Measurements from ENCODE around the gene KIRREL1. TPM values are rescaled to one million over a fixed set of nuclear protein-coding genes. Genes with fewer than 3 reads are reported as not detected.

Gene KIRREL1
- total and polyA plus RNA-seq, 2 donors from 2014 or later = 13.7 to 54.9 TPM

- Histone ChIP-seq H3K9ac (ENCODE audit: low read length in 3 of 3) (peak overlapping the region; percentile 60 to 79 (median 66)), H3K27me3 (ENCODE audit: control insufficient read depth, insufficient read depth, low read length) (no peaks in the 10 kb centered on the region), H3K36me3 (ENCODE audit: control insufficient read depth in 2 of 3, insufficient read depth in 3 of 3, low read length in 3 of 3) (peaks cover 0 to 3% (median 0%) of the 10 kb centered on the region in 3 donors), H3K27ac (ENCODE audit: low read depth in 2 of 2, low read length in 2 of 2) (peak overlapping the region; percentile 69 to 92), H3K9me3 (ENCODE audit: control insufficient read depth in 2 of 3, insufficient read depth in 1 of 3, low read length in 3 of 3) (no peaks in the 10 kb centered on the region), H3K4me3 (ENCODE audit: low read length in 3 of 3) (peak overlapping the region; percentile 57 to 89 (median 69)), H3K4me1 (ENCODE audit: control insufficient read depth in 2 of 3, insufficient read depth in 2 of 3, low read depth in 1 of 3, low read length in 3 of 3) (peaks cover 6 to 13% (median 7%) of the 10 kb centered on the region in 3 donors)
- no peak for TF ChIP-seq CTCF (IDR thresholded peaks at IDR 0.05; ENCODE audit: borderline replicate concordance, extremely low read depth, insufficient read depth)
- DNase-seq = peak in 4 of 5 donors; percentile 33 to 61 (median 58)
- FAIRE-seq = no peak
- intact Hi-C loops (cut with DNase I) = loop anchor here (10.0 kb wide), 1 partner anchor 90 kb away; no protein-coding TSS in a partner anchor
Measured at GRCh38 chr1:157994704-157995582, 1.5 kb downstream of the KIRREL1 start.

GRCh38 chr1:157995583-157996169, 2.2 kb downstream of the KIRREL1 start:
- Histone ChIP-seq H3K4me1 (ENCODE audit: control insufficient read depth in 2 of 3, insufficient read depth in 2 of 3, low read depth in 1 of 3, low read length in 3 of 3) (peaks cover 7 to 13% (median 12%) of the 10 kb centered on the region in 3 donors), H3K4me3 (ENCODE audit: low read length in 3 of 3) (peak overlapping the region in 2 of 3 donors; percentile 57 to 89), H3K9ac (ENCODE audit: low read length in 3 of 3) (peak overlapping the region; percentile 23 to 66 (median 57)), H3K9me3 (ENCODE audit: control insufficient read depth in 2 of 3, insufficient read depth in 1 of 3, low read length in 3 of 3) (no peaks in the 10 kb centered on the region), H3K27me3 (ENCODE audit: control insufficient read depth, insufficient read depth, low read length) (no peaks in the 10 kb centered on the region), H3K36me3 (ENCODE audit: control insufficient read depth in 2 of 3, insufficient read depth in 3 of 3, low read length in 3 of 3) (peaks cover 0 to 6% (median 0%) of the 10 kb centered on the region in 3 donors), H3K27ac (ENCODE audit: low read depth in 2 of 2, low read length in 2 of 2) (peak overlapping the region; percentile 69 to 92)
- FAIRE-seq (no peak), DNase-seq (peak in 1 of 5 donors; percentile 26)
- TF ChIP-seq CTCF (IDR thresholded peaks at IDR 0.05; ENCODE audit: borderline replicate concordance, extremely low read depth, insufficient read depth) = no peak
- intact Hi-C loops (cut with DNase I) = loop anchor here (10.0 kb wide), 1 partner anchor 89 kb away; no protein-coding TSS in a partner anchor

GRCh38 chr1:157996433-157996832, 3.0 kb downstream of the KIRREL1 start:
- Histone ChIP-seq H3K9ac (ENCODE audit: low read length in 3 of 3) (no peak overlapping the region), H3K27ac (ENCODE audit: low read depth in 2 of 2, low read length in 2 of 2) (no peak overlapping the region), H3K4me3 (ENCODE audit: low read length in 3 of 3) (no peak overlapping the region)

More at GRCh38 chr1:157996433-157996832, 3.0 kb downstream of the KIRREL1 start:
- no peaks in the 10 kb centered on the region for H3K9me3 ChIP-seq (ENCODE audit: control insufficient read depth in 2 of 3, insufficient read depth in 1 of 3, low read length in 3 of 3)
- peaks cover 14 to 17% (median 15%) of the 10 kb centered on the region in 3 donors for H3K4me1 ChIP-seq (ENCODE audit: control insufficient read depth in 2 of 3, insufficient read depth in 2 of 3, low read depth in 1 of 3, low read length in 3 of 3)
- FAIRE-seq (no peak), DNase-seq (peak in 1 of 5 donors; percentile 41)
- H3K36me3 ChIP-seq (ENCODE audit: control insufficient read depth in 2 of 3, insufficient read depth in 3 of 3, low read length in 3 of 3) = peaks cover 0 to 6% (median 0%) of the 10 kb centered on the region in 3 donors
- intact Hi-C loops (cut with DNase I) = loop anchor here (10.0 kb wide), 1 partner anchor 88 kb away; no protein-coding TSS in a partner anchor
- no peaks in the 10 kb centered on the region for H3K27me3 ChIP-seq (ENCODE audit: control insufficient read depth, insufficient read depth, low read length)
- TF ChIP-seq CTCF (IDR thresholded peaks at IDR 0.05; ENCODE audit: borderline replicate concordance, extremely low read depth, insufficient read depth) = no peak

Data from kidney (tissue), 14 donors.